ENCODE measurements around the gene INSC.

- TF ChIP-seq CTCF (conservative IDR thresholded peaks at IDR 0.05; ENCODE audit: low read depth in 2 of 2) (no peak), EZH2 (IDR thresholded peaks at IDR 0.05; ENCODE audit: low read depth, unreplicated experiment) (no peak), NANOG (IDR thresholded peaks at IDR 0.05; ENCODE audit: borderline replicate concordance) (no peak), POLR2AphosphoS5 (IDR thresholded peaks at IDR 0.05; ENCODE audit: low read depth) (no peak), EZH2phosphoT487 (IDR thresholded peaks at IDR 0.05; ENCODE audit: unreplicated experiment) (no peak), ZNF114 (CRISPR knock-in tag; IDR thresholded peaks at IDR 0.05) (no peak)
- TF ChIP-seq, protein P1, sequence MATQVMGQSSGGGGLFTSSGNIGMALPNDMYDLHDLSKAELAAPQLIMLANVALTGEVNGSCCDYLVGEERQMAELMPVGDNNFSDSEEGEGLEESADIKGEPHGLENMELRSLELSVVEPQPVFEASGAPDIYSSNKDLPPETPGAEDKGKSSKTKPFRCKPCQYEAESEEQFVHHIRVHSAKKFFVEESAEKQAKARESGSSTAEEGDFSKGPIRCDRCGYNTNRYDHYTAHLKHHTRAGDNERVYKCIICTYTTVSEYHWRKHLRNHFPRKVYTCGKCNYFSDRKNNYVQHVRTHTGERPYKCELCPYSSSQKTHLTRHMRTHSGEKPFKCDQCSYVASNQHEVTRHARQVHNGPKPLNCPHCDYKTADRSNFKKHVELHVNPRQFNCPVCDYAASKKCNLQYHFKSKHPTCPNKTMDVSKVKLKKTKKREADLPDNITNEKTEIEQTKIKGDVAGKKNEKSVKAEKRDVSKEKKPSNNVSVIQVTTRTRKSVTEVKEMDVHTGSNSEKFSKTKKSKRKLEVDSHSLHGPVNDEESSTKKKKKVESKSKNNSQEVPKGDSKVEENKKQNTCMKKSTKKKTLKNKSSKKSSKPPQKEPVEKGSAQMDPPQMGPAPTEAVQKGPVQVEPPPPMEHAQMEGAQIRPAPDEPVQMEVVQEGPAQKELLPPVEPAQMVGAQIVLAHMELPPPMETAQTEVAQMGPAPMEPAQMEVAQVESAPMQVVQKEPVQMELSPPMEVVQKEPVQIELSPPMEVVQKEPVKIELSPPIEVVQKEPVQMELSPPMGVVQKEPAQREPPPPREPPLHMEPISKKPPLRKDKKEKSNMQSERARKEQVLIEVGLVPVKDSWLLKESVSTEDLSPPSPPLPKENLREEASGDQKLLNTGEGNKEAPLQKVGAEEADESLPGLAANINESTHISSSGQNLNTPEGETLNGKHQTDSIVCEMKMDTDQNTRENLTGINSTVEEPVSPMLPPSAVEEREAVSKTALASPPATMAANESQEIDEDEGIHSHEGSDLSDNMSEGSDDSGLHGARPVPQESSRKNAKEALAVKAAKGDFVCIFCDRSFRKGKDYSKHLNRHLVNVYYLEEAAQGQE (IDR thresholded peaks at IDR 0.05; ENCODE audit: unreplicated experiment), result no peak
- TF ChIP-seq, protein P2, sequence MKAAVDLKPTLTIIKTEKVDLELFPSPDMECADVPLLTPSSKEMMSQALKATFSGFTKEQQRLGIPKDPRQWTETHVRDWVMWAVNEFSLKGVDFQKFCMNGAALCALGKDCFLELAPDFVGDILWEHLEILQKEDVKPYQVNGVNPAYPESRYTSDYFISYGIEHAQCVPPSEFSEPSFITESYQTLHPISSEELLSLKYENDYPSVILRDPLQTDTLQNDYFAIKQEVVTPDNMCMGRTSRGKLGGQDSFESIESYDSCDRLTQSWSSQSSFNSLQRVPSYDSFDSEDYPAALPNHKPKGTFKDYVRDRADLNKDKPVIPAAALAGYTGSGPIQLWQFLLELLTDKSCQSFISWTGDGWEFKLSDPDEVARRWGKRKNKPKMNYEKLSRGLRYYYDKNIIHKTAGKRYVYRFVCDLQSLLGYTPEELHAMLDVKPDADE (IDR thresholded peaks at IDR 0.05), result no peak
Observed at GRCh38 chr11:15202626-15203025, 87.9 kb downstream of the INSC start.

Data from GM23338 (cell line).